T-helper 22 cell (primary cell): ENCODE measurements around the gene TTC39B.
A peak's percentile ranks its signal among the peaks of the same experiment; 100 is the strongest.

Experiments used
- DNase-seq: peaks from one replicate; pipeline ENCODE4 v3.0.0-alpha.2; 2020; ENCODE audit warnings: low read depth

Gene TTC39B

DNA sequence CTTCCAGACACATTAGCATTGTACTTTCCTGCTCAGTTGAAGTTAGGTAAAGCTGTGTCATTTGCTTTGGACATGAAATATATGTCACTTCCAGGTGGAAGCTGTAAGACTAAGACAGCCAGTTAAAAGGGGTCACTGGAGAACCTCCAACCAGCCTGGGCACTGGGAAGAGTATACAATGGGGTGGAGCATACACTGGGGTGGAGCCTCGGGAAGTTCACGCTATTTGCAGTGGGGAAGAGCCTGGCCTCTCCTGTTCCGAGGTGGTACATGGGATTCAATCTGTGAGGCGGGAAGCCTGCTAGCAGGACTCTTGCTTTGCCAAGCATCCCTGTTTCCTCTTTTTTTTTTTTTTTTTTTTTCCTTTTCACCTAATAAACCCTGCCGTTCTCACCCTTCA lies 145.3 kb downstream of the TTC39B start:
- no peak for DNase-seq

DNA sequence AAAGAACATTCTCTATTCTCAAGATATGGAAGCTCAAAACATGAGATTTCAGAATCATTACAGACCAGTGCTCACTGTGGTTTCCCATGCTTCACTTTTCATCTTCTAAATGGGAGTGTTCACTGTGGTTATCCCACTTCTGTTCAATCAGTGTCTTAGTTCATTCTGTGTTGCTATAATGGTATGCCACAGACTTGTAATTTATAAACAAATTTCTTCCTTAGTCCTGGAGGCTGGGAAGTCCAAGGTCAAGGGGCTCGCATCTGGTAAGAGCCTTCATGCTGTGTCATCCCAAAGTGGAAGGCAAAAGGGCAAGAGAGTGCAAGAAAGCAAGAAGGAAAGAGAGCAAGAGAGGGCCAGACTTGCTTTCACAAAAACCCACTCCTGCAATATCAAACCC lies 146.3 kb downstream of the TTC39B start:
- no peak for DNase-seq

DNA sequence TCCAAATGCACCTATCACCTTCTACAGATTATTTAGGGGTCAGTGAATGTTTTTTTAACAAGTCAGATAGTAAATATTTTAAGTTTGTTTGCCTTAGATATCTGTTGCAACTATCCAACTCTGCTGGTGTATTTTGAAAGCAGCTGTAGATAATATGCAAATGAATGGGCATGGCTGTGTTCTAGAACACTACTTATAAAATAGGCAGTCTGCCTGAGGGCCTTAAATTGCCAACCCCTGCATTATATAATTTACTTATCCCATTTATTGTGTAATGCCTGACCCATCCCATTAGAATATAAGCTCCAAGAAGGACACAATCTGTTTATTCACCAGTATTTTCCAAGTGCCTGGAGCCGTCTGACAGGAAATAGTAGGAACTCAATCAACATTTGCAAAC lies 149.0 kb downstream of the TTC39B start:
- no peak for DNase-seq

DNA sequence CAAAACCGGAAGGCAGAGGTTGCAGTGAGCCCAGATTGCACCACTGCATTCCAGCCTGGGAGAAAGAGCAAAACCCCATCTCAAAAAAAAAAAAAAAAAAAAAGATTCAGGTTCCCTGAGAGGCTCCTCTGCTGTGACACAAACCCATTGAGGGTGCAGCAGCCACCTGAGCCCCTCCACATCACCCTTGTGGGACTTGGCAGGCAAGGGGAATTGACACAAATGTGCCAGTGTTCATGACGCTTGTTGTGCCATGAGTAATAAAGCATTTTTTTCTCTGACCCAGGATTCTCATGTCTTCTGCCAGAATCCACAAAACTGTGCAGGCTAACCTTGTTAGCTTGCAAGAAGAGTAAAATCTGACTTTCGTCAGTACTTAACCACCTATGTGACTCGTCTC lies 149.6 kb downstream of the TTC39B start:
- DNase-seq = no peak

DNA sequence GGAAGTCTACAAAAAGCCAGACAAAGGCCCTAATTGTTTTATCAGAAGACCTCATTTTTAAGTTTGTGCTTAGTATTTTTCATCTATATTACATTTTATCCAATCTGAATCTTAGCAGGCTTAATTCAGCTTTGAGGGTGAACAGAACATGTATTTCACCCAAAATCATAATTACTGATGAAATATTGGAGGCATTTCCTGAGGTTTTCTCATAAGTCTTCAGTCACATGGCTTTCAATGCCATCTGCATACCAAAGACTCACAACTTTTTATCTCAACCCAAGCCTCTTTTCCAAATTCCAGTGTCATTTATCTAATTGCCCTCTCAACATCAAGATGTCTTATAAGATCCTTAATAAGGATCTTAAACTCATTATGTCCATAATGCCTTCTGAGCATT lies 150.8 kb downstream of the TTC39B start:
- no peak for DNase-seq

DNA sequence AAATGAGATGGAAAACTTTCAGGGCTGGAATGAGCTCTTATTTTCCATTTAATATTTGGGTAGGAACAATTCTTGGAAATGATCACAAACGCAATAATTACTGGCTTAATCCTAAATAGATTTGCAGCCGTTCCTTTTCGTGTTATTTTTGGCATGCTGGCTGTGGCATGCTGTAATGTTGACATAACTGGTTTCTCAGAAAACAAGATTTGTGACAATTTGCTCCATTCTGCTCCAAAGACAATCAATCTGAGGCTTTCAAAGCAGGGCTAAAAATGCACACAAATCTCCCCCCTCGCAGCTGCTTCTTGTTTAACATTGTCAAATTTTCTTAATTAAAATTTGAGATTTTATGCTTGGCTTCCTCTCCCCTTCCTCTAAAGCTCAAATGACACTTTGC lies 151.2 kb downstream of the TTC39B start:
- DNase-seq = no peak

DNA sequence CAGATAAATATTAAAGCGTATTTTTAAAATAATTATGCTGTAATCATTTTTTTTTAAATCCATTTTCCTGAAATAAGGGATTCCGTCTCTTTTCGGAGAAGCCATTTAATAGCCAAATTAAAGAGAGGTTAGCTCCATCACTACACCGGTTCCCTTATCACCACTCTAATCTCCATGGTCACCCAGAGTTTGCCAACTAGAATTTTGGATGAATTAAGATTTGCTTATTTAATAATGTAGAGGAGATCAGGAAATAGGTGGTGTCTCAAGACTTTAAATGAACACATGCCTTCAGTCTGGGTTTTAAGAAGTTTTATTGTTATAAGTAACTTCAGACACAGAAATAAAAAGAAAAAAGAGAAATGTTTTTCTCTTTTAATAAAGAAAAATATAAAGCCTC lies 151.7 kb downstream of the TTC39B start:
- no peak for DNase-seq

DNA sequence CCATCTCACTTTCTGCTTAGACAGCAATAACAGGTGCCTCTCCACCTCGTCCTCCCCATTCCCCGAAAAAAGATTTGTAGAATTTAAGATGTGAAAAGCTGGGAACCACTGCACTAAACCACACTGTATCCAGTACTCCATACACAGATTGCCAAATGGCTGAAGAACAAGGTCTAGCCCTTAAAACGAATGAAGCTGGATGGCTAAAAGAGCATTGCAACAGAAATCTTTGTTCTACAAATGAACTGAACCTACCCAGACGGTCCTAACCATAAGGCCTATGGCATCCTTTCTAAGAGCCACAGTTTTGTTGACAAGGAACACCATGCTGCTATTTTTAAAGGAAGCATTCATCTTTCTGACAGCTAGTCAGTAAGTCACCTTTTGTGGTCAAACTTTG lies 152.3 kb downstream of the TTC39B start:
- DNase-seq = no peak

DNA sequence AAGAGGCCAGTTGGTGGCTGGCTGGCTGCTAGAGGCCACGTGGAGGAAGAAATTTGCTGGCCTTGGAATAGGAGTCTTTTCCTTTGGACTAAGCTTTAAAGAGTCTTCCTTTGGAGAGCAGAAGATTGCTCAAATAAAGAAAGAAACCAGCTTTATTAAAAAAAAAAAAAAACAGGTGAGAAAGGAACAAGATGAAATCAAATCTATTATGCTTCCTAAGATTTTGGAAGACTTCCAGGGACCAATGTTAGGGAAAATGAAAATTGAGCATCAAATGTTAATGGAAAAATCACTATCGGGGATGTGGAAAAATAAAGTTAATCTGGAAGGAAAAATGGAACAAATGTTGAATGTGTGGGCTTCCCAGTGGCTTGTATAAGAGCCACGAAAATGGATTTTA lies 153.1 kb downstream of the TTC39B start:
- DNase-seq = no peak

DNA sequence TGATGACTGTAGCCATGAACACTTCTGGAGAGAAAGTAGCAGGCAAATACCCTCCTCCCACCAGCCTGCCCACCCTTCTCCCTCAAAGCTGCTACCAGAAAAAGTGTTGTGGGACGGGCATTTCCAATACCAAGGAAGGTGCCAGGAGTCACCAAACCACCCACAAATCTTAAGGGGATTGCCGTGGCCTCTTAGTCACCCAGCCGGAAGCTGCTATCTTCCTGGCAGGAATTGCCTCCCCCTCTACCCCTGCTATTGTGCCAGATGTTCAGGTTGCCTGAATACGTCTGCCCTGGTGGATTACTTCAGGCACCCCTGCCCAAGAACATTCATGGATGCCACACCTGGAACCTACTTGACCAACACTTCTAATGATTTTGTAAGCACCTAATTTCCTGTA lies 156.1 kb downstream of the TTC39B start:
- no peak for DNase-seq

DNA sequence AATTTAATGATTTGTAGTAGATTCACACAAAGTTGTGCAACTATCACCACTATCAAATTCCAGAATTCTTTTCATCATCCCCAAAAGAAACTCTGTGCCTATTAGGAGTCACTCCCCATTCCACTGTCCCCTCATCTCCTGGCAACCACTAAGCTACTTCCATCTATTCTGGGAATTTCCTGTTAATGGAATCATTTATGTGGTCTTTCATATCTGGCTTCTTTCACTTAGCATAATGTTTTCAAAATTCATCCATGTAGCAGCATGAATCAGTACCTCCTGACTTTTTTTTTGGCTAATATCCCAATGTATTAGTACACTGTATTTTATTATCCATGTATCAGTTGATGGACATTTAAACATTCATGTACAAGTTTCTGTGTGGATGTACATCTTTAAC lies 157.6 kb downstream of the TTC39B start:
- no peak for DNase-seq

DNA sequence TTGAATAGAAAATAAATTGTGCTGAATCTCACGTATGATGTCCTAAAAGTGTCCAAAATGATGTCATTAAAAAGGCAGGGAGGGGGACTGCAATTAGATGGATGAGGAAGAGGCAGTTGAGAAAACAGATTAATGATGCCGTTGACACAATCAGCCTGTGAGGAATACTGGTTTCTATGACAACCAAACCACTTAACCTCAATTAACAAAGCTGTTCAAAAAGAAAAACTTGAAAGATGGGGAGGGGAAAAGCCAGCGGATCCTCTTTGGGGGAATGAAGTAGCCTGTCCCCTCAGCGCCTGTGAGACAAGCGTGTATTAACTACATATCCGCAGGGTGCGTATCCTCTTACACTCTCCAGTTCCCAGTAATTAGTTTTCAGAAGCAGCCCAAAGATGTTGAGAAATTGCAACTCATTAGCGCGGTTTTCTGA lies 160.7 kb downstream of the TTC39B start:
- no peak for DNase-seq

DNA sequence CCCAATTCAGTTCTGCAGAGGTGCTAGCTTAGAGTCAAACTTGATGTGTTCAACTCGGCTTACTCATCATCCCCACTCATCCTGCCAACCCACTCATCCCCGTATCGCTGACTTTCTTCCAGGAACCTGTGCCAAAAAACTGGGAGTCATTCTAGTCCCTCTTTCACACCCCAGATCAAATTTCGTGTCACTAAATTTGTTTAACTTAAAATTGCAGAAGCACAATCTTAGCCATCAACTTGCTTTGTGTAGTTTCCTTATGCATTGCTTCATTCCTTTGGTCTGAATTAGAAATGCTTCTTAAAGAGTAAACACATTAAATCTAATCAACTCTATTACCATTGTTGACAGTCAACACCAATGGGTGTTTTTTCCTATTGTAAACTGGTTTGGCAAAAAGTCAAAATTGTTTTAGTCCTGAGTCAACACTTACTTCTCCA lies 162.4 kb downstream of the TTC39B start:
- DNase-seq = no peak

DNA sequence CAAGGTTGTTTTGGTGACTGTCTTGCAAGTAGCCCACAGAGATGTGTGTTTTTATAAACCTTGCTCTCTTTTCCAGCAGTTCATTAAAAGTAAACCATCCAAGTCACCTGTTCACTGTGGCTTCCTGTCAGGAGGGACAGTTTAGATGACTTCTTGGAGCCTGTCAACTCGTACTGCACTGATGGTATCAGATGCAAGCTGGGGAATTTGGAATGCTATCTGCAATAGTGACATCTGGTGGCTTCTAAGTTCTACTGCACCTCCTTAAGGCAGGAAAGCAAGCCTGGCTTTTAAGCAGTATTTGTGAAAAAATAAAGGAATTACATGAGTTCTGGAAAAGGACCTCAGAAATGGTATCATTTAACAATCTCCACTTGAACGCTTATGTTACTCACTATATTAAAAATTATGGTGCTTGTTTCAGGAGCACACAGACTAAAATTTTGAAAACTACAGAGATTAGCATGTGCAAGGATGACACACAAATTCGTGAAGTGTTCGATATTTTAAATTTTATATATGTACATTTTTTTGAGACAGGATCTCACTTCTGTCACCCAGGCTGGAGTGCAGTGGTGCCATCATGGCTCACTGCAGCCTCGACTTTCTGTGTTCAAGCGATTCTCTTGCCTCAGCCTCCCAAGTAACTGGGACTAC lies 164.0 kb downstream of the TTC39B start:
- no peak for DNase-seq

DNA sequence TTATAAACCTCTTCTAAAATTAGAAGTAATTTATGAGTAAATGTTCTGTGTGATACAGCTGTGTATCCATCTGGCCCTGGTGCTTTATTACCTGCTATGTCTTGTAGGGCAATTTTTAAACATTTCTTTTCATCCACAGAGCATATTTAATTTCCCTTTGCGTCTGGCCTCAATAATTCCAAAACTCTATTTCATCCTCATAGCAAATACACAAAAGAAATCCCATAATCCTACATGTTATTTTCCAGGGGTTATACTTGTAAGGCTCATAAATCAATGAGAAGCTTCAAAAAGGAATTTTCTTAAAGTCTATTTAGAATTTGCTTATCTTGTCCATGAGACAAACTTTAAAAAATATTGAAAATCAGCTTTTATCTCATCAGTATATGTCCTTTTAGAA lies 167.0 kb downstream of the TTC39B start:
- no peak for DNase-seq

DNA sequence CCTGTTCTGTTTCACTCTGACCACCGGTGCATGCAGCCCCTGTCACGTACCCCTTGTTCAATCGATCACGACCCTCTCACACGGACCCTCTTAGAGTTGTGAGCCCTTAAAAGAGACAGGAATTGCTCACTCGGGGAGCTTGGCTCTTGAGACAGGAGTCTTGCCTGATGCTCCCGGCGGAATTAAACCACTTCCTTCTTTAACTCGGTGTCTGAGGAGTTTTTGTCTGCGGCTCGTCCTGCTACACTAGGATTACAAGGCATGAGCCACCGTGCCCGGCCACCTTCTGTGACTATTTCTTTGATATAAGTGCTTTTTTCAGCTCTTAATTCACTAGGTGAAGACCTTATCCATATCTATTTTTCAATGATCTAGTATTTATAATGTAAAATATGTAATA lies 167.5 kb downstream of the TTC39B start:
- no peak for DNase-seq

DNA sequence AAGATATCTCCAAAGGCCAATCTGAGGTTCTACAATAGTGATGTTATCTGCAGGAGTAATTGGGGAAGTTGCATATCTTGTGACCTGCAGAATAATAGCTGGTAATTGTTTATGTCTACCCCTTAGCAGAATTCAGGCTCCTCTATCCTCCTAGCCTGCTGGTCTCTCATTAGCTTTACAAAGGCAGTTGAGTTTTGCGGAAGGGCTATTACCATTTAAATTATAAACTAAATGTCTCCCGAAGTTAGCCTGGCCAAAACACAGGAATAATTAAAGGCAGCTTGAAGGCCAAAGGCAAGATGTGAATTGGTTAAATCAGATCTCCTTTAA lies 168.7 kb downstream of the TTC39B start:
- no peak for DNase-seq

DNA sequence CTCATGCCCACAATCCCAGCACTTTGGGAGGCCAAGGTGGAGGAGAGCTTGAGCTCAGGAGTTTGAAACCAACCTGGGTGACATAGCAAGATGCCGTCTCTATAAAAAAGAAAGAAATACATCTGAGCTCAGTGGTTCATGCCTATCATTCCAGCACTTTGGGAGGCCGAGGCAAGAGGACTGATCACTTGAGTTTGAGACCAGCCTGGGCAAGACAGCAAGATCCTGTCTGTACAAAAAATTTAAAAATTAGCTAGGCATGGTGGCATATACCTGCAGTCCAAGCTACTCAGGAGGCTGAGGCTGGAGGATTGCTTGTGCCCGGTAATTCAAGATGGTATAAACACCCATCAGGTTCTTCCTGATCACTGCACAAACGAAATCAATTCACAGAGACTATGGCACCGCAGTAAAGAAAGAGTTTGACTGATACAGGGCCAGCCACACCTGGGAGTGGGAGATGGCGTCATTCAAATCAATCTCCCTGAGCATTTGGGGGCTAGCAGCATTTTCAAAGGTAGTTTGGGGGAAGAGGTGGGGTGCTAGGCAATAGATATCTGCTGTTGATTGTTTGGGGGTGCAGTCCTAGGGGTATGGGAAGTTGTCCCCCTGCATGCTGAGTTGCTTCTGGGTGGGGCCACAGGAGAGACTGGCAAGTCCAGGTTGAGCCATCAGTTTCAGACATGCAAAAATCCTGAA lies 169.2 kb downstream of the TTC39B start:
- DNase-seq = no peak

DNA sequence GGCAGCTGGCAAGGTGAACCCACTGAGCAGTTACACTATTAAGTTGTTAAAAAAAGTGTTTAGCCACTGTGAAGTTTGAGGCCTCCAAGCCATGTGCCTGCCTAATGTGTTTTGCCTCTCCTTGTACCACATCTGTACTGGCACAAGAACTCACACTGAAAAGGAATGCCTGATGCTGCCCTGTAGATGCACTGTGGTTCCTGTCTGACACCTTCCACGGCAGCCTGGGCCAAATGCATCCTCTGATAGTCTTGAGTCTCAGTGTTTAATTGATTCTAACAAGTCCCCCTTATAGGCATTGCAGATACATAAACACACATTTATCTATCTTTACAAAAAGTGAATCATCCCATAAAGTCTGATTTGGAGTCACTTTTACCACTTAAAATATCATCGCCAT lies 169.9 kb downstream of the TTC39B start:
- no peak for DNase-seq

DNA sequence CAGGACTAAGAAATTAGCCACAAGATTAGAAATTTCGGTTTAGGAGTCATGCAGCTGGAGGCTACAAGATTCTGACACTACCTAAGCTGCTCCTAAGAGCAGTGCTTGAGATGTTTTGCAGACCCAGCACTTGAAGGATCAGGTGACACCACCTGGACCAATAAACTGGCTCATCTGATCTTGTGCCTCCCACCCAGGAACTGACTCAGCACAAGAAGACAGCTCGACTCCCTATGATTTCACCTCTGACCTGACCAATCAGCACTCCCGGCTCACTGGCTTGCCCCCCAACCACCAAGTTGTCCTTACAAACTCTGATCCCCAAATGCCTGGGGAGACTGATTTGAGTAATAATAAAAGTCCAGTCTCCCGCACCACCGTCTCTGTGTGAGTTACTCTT lies 170.4 kb downstream of the TTC39B start:
- DNase-seq = no peak

DNA sequence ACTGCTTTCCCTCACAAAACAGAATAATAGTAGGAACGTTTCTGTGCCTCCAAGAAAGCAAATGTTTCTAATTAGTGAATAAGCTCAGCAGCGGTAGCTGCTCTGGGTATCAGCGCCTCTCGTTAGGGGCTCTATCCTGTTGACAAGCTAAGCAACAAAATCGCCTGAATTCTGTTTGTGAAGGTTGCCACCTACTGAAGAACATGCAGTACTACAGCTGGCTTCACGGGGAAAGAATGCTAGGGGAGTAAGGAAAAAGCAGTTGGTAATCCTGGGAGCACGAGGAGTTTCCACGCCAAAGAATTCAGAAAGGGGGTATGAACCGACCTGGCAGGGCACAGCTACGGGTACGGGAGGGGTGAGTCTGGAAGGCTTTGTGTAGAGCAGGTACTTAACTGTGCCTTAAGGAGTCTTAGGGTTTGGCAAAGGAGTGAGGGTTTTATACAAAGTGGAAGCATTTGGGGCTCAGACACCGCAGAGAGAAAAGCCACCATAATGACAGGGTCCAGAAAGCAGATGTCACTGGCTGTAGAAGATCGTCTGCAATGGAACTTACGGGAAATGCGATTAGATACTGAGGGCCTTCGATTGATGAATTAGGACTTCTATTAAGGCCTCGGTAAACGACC lies 171.7 kb downstream of the TTC39B start:
- peak; percentile 1 for DNase-seq

DNA sequence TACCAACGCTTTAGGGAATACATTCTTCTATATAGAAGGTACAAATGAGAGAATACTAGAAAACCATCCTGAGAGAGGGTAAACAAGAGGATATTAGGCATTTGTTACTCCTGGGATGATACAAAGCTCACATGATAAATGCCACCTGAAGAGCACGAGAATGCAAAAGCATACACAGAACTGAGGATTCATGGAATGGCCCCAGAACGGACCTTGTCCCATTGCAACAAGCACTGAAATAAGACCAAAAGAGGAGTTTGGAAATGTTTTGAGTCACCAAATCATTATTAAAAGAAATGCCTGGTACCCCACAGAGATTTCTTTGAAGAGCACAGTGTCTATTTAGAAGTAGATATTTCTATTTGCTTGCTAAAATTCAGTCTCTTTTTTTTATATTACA lies 173.5 kb downstream of the TTC39B start:
- no peak for DNase-seq

DNA sequence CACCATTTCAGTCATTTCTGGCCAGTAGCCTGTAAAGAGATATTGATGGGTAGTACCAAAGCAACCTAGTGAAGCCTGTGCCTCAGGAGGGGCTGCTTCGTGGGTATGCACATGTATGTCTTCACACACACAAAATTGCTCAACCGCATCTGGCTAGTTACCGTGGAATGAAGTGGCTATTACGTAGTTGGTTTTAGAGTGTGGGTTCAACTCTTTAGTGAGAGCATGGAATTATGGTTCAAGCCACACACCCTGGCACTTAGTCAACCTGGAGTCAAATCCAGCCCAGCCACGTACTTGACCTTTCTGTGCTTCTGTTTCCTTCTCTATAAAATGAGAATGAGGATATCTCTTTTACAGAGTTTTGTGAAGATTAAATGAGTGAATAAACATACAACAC lies 174.9 kb downstream of the TTC39B start:
- DNase-seq = no peak

DNA sequence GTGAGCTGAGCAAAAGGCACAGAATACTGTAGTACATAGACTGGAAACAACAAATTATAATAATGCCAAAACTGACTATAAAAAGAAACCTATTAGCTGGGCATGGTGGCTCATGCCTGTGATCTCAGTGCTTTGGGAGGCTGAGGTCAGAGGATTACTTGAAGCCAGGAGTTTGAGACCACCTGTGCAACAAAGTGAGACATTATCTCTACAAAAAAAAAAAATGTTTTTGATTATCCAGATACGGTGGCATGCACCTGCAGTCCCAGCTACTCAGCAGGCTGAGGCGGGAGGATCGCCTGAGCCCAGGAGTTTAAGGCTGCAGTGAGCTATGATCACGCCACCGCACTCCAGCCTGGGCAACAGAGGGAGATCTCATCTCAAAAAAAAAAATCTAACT lies 175.9 kb downstream of the TTC39B start:
- DNase-seq = no peak
